Neural progenitor cell (in vitro differentiated cells): ENCODE data around the gene SERGEF.

ENCODE experiments used
- CTCF ChIP-seq: fragments of 200-600 bp; sonication (generic); IDR thresholded peaks from 2 replicates; pipeline ENCODE4 v1.5.1; 2017; ENCODE audit warnings: antibody characterized with exemption, mild to moderate bottlenecking
- EZH2 ChIP-seq: fragments of 200-600 bp; sonication (generic); IDR thresholded peaks from 2 replicates; pipeline ENCODE4 v1.6.1; 2017; ENCODE audit warnings: antibody characterized with exemption, mild to moderate bottlenecking, moderate library complexity

- no peak for TF ChIP-seq CTCF
- no peak for TF ChIP-seq EZH2
Measured at GRCh38 chr11:17771415-17771814, 241.4 kb downstream of the SERGEF start.
